GM18499 (cell line): ENCODE measurements around the gene PIAS1.
"Not testable (repeated sequence)": the region's sequence is repeated elsewhere in the genome, so short reads cannot be mapped to it uniquely, and the experiment has no call there.

Source experiments
- ATAC-seq: cut with Tn5 transposase; IDR thresholded peaks from one replicate; pipeline ENCODE4 v1.9.1; 2021; ENCODE audit warnings: moderate number of reproducible peaks; ENCODE audit not compliant: insufficient read depth, unreplicated experiment

Gene PIAS1

GRCh38 chr15:68229386-68230156, 175.5 kb downstream of the PIAS1 start, which contains the start of gene CLN6:
Gene CLN6, minus strand, starts transcription at chr15:68229728. Its CDS starts 144 bp downstream, at chr15:68229584.
- ATAC-seq = no peak

GRCh38 chr15:68230157-68231100, 176.3 kb downstream of the PIAS1 start:
- no peak for ATAC-seq

GRCh38 chr15:68231102-68231818, 177.1 kb downstream of the PIAS1 start:
- ATAC-seq = no peak

- no peak for ATAC-seq
Observed at GRCh38 chr15:68232449-68232848, 178.3 kb downstream of the PIAS1 start.

DNA sequence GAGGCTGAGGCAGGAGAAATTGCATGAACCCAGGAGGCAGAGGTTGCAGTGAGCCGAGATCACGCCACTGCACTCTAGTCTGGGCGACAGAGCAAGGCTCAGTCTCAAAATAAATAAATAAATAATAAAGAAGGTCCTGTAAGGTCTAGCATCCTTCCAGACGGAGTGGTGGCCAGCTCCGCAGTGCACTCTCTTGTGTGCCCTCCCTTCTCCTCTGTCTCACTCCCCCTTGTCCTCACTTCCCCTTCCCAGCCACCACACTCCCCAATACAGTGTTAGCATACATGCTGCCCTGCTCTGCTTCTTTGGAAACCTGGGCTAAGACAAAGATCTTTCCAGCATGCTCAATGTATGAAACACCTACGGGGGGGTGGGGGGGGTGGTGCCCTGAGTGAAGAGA, 178.8 kb downstream of the PIAS1 start:
- no peak for ATAC-seq

GRCh38 chr15:68234060-68234459, 179.9 kb downstream of the PIAS1 start:
- ATAC-seq = no peak

DNA sequence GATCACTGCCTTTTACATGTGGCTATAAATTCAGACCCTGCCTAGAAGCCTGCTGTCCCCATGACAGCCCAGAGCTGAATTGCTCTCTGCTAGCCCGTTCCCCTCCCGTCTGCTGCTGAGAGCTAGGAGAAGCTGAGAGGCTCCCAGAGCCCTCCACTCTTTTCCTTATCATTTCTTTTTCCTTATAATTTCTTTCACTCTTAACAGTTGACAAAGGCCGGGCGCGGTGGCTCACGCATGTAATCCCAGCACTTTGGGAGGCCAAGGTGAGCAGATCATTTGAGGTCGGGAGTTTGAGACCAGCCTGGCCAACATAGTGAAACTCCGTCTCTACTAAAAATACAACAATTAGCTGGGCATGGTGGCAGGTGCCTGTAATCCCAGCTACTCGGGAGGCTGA, 180.4 kb downstream of the PIAS1 start:
- ATAC-seq = not testable (repeated sequence)

- no peak for ATAC-seq
Observed at GRCh38 chr15:68235022-68235421, 180.9 kb downstream of the PIAS1 start.

DNA sequence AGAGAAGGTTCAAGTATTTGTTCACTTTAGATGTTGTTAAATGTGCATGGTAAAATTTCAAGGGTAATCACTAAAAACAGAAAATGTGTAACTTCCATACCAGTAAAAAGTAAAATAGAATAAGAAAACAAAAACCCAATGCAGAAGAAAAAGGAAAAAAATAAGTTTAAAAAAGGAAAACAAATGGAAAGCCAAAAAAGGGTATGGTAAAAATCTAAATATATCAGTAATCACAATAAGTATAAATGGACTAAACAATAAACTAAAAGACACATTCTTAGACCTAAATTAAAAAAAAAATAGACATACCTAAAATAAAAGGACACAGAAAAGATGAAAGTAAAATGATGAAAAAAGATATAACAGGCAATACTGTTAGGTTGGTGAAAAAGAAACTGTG, 184.9 kb downstream of the PIAS1 start:
- ATAC-seq = no peak

DNA sequence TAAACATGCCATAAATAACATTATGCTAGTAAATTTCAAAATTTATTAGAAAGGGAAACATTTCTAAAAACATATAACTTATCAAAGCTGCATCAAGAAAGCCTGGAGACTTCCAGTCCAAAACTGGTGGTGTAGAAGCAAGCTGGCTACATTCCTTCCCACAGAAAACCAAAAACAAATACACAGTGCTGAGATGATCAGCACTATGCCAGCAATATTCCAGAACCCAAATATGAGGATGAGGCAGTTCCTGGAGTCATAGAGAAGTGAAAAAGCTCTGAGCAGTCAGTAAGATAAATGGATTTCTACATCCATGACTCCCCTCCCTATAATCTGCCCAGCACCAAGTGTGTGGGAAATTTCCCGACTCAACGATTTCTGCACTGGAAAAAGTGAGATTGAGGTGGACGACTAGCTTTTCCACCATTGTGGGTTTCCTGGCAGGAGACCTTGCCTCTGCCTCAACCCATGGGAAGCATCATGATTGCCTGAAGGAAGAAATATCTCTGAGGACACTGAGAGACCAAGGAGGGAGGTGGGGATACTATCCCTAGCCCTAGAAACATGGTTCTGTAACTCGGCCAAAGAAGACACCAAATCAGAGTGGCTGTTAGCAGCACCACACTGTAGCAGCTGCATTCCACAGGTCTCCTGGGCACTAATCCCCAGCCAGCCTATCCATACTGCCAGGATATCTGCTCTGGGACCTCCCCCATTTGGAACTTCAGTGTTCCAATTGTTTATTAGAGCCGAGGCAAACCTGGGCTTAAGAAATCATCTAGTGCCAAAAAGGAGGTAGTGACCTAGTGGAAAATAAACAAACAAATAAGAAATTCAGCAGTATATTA, 187.2 kb downstream of the PIAS1 start:
- ATAC-seq = no peak
